ENCODE measurements around the gene ADAT1.

DNA sequence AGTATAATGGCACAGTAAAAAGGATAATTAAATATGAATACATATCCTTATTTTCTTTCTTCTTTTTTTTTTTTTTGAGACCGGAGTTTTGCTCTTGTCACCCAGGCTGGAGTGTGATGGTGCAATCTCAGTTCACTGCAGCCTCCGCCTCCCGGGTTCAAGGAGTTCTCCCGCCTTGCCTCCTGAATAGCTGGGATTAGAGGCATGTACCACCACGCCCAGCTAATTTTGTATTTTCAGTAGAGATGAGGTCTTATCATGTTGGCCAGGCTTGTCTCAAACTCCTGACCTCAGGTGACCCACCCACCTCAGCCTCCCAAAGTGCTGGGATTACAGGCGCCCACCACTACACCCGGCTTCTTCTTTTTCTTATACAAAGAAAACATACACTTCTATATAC is 44.9 kb downstream of the ADAT1 start:
- TF ChIP-seq, protein P1, sequence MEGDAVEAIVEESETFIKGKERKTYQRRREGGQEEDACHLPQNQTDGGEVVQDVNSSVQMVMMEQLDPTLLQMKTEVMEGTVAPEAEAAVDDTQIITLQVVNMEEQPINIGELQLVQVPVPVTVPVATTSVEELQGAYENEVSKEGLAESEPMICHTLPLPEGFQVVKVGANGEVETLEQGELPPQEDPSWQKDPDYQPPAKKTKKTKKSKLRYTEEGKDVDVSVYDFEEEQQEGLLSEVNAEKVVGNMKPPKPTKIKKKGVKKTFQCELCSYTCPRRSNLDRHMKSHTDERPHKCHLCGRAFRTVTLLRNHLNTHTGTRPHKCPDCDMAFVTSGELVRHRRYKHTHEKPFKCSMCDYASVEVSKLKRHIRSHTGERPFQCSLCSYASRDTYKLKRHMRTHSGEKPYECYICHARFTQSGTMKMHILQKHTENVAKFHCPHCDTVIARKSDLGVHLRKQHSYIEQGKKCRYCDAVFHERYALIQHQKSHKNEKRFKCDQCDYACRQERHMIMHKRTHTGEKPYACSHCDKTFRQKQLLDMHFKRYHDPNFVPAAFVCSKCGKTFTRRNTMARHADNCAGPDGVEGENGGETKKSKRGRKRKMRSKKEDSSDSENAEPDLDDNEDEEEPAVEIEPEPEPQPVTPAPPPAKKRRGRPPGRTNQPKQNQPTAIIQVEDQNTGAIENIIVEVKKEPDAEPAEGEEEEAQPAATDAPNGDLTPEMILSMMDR (IDR thresholded peaks at IDR 0.05), result no peak
- TF ChIP-seq POLR2A (IDR thresholded peaks at IDR 0.05), result no peak
